Ascending aorta (tissue), 2 donors: ENCODE results near the gene ZNF831. TPM values are rescaled to one million over a fixed set of nuclear protein-coding genes. Genes with fewer than 3 reads are reported as not detected.

Experiments
- DNase-seq, 2 donors: peaks; one replicate each; pipeline ENCODE4 v3.0.0-alpha.2; 2019; ENCODE audit warnings: low spot score in 2 of 2
- H3K27ac ChIP-seq, 2 donors: fragments of 200-600 bp; sonication (generic); one replicate each; pipeline ENCODE4 v1.5.1; 2016 to 2017; ENCODE audit warnings: mild to moderate bottlenecking in 1 of 2
- H3K27me3 ChIP-seq: fragments of 200-600 bp; sonication (generic); one replicate; pipeline ENCODE4 v1.5.1; 2017
- H3K36me3 ChIP-seq, 2 donors: fragments of 200-600 bp; sonication (generic); one replicate each; pipeline ENCODE4 v1.5.1; 2016
- H3K4me1 ChIP-seq, 2 donors: fragments of 200-600 bp; sonication (generic); one replicate each; pipeline ENCODE4 v1.5.1; 2016 to 2017; ENCODE audit warnings: mild to moderate bottlenecking in 1 of 2
- H3K4me3 ChIP-seq, 2 donors: fragments of 200-600 bp; sonication (generic); one replicate each; pipeline ENCODE4 v1.5.1; 2016 to 2017; ENCODE audit warnings: mild to moderate bottlenecking in 1 of 2
- H3K9me3 ChIP-seq, 2 donors: fragments of 200-600 bp; sonication (generic); one replicate each; pipeline ENCODE4 v1.5.1; 2016
- intact Hi-C: fragments of 100-400 bp; cut with DNase I; formaldehyde crosslinking; loops from one replicate; pipeline ENCODE4 v1.15.1; 2023
- total RNA-seq: library from RNA; depleted of rRNA; stranded (reverse); fragments of >200 nt; gene quantifications from one replicate; pipeline ENCODE4 v1.1.0, GENCODE V29; 2016
- TF ChIP-seq, protein P1 (sequence below), 3 experiments: fragments of 200-600 bp in 2 of 3; fragments of 450-650 bp in 1 of 3; sonication (generic) in 2 of 3; IDR thresholded peaks; one replicate each; pipeline ENCODE4 v1.5.1; 2016 to 2019; ENCODE audit warnings: antibody characterized with exemption in 3 of 3, mild to moderate bottlenecking in 1 of 3, moderate library complexity in 1 of 3

ZNF831 gene
- total RNA-seq, 1 donor from 2014 or later, result 0.53 TPM

DNA sequence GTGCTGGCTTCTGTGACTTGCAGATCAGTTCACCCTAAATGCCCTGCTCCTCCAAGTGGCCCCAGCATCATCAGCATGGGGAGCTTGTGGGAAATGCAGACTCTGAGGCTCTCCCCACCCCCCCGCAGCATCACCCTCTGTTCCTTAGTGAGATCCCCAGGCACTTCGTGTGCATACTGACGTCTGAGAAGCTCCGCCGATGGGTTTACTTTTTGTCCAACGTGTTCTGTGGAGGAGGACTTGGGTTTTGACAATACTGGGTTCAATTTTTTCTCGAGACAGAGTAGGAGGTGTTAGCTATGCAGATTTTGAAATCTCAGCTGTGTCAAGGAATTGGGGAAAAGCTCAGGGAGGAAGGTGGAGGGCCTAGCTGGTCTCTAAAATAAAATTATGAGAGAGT is 38.3 kb upstream of the ZNF831 start:
- TF ChIP-seq, protein P1, sequence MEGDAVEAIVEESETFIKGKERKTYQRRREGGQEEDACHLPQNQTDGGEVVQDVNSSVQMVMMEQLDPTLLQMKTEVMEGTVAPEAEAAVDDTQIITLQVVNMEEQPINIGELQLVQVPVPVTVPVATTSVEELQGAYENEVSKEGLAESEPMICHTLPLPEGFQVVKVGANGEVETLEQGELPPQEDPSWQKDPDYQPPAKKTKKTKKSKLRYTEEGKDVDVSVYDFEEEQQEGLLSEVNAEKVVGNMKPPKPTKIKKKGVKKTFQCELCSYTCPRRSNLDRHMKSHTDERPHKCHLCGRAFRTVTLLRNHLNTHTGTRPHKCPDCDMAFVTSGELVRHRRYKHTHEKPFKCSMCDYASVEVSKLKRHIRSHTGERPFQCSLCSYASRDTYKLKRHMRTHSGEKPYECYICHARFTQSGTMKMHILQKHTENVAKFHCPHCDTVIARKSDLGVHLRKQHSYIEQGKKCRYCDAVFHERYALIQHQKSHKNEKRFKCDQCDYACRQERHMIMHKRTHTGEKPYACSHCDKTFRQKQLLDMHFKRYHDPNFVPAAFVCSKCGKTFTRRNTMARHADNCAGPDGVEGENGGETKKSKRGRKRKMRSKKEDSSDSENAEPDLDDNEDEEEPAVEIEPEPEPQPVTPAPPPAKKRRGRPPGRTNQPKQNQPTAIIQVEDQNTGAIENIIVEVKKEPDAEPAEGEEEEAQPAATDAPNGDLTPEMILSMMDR (IDR thresholded peaks at IDR 0.05), result no peak
- intact Hi-C loops, result no loop called here
- DNase-seq, result peak in 1 of 2 donors; percentile 38
- Histone ChIP-seq H3K9me3 (peaks cover 0 to 4% of the 10 kb centered on the region in 2 donors), H3K4me3 (no peak overlapping the region), H3K36me3 (no peaks in the 10 kb centered on the region), H3K27me3 (no peaks in the 10 kb centered on the region), H3K4me1 (no peaks in the 10 kb centered on the region), H3K27ac (no peak overlapping the region)

DNA sequence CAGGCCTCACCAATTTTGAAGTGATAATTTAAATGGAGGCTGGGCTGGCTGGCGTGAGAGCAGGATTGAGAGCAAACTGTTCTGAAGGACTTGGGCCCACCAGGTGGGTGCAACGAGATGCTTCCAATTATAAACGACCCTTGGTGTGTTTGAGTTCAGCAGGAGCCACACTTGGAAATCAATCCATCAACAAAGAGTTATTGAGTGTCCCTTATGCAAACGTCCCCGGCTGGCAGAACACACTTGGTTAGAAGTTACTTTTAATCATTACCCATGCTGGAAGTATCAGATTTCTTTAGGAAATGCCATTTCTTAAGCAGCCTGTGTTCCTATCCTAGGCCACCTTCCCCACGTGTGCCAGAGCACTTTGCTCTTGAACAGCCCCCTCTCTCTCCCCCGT is 37.8 kb upstream of the ZNF831 start:
- peaks cover 0 to 4% of the 10 kb centered on the region in 2 donors for H3K9me3 ChIP-seq
- H3K4me1 ChIP-seq, result no peaks in the 10 kb centered on the region
- DNase-seq, result peak in 1 of 2 donors; percentile 1
- no peak overlapping the region for H3K27ac ChIP-seq
- no peaks in the 10 kb centered on the region for H3K27me3 ChIP-seq
- TF ChIP-seq, protein P1 (IDR thresholded peaks at IDR 0.05), result no peak
- no peak overlapping the region for H3K4me3 ChIP-seq
- H3K36me3 ChIP-seq, result no peaks in the 10 kb centered on the region
- intact Hi-C loops, result no loop called here

DNA sequence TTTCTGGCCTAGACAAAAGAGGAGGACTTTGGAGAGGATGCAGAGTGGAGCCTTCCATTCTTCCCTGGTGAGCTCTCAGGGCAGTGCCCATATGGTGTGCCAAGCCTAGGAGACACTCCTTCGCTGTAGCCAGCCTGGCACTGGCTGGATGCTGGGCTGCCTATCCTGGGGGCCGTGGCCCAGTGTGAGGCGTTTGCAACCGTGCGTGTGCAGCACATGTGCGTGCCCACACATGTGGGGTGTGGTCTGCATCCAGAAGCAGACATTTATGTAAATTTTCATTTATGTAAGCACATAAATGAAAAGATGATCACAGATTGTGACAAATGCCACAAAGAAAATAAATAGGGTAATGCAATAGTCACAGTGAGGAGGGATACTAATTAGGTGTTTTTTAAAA is 35.8 kb upstream of the ZNF831 start:
- Histone ChIP-seq H3K4me1 (no peaks in the 10 kb centered on the region), H3K27ac (no peak overlapping the region), H3K27me3 (no peaks in the 10 kb centered on the region), H3K9me3 (no peaks in the 10 kb centered on the region), H3K4me3 (no peak overlapping the region), H3K36me3 (no peaks in the 10 kb centered on the region)
- TF ChIP-seq, protein P1 (IDR thresholded peaks at IDR 0.05), result no peak
- DNase-seq, result peak in 1 of 2 donors; percentile 15
- intact Hi-C loops, result no loop called here

DNA sequence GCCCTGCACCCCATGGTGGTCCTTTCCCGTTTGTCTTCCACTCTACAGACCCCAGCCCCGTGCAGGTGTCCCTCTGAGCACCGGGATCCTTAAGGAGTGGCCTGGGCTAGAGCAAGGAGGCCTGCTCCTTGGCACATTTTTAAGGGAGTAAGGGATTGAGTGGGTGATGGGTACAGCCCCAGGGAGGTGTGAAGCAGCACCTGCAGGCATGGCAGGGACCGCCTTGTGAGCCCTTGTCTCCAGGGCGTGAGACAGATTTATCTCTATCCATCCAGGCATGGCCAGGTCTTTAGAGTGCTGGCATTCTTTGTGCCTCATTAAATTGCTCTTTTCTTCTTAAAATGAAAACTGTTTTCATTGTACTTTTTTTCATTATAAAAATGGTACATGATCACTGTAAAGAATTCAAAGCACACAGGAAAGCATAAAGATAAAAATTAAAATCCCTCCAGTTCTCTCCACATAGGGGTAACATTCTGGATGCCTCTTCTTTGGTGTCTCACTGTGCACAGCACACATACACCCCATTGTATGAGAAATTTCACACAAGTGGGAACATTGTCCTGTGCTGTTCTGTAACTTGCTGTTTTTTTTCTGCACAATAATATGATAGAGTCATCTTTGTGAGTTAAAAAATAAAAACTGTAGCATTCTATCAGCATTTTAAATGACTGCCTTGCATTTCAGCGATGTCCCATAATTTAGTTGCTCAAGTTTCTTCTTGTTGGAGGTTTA is 31.9 kb upstream of the ZNF831 start:
- no peak overlapping the region for H3K27ac ChIP-seq
- intact Hi-C loops, result no loop called here
- H3K4me1 ChIP-seq, result no peaks in the 10 kb centered on the region
- no peak overlapping the region for H3K4me3 ChIP-seq
- DNase-seq, result no peak
- H3K36me3 ChIP-seq, result no peaks in the 10 kb centered on the region
- TF ChIP-seq, protein P1 (IDR thresholded peaks at IDR 0.05), result no peak
- H3K27me3 ChIP-seq, result no peaks in the 10 kb centered on the region
- no peaks in the 10 kb centered on the region for H3K9me3 ChIP-seq

DNA sequence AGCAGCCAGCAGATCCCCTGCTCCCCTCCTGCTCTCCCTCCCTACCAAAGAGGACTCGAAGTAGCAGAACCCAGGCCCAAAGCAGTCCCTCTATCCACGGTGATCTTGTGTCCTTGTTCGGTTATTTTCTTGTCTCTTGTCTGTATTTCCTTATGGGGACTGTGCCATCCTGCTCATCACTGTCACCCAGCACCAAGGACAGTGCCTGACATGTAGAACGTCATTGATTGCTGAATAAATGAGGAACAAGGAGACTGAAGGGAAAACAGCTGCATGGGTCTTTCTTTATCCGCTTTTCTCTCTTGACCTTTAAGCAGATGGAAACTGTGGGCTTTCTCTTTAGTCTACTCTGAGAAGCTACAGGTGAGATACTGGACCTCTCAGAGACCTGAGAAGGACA is 29.4 kb upstream of the ZNF831 start:
- Histone ChIP-seq H3K4me1 (no peaks in the 10 kb centered on the region), H3K36me3 (no peaks in the 10 kb centered on the region), H3K27me3 (no peaks in the 10 kb centered on the region), H3K4me3 (no peak overlapping the region), H3K27ac (no peak overlapping the region), H3K9me3 (no peaks in the 10 kb centered on the region)
- DNase-seq, result no peak
- TF ChIP-seq, protein P1 (IDR thresholded peaks at IDR 0.05), result no peak
- intact Hi-C loops, result no loop called here
